Activated CD4-positive, alpha-beta T cell treated with anti-CD3 and anti-CD28 coated beads for 36 hours (primary cell): ENCODE measurements around the gene HELZ2. TPM values are rescaled to one million over a fixed set of nuclear protein-coding genes. Genes with fewer than 3 reads are reported as not detected.
"Not testable (repeated sequence)": the region's sequence is repeated elsewhere in the genome, so short reads cannot be mapped to it uniquely, and the experiment has no call there.

Source experiments
- ATAC-seq: fragments of 200-7000 bp; cut with Tn5 transposase; one replicate; pipeline ENCODE4 v1.10.0; 2021; ENCODE audit warnings: mild to moderate bottlenecking, moderate library complexity
- CTCF ChIA-PET: fragments of 350-600 bp; sonication (Branson Sonifier 250); formaldehyde crosslinking; loops from one replicate; lab custom pipeline; 2021; ENCODE audit warnings: antibody characterized with exemption; lab: Charles Lee
- POLR2A ChIA-PET: fragments of 350-600 bp; sonication (Branson Sonifier 250); formaldehyde crosslinking; loops from one replicate; lab custom pipeline; 2021; ENCODE audit warnings: antibody characterized with exemption, inconsistent platforms; lab: Charles Lee
- DNase-seq: peaks from one replicate; pipeline ENCODE4 v3.0.0-alpha.2; 2020
- H3K27ac Mint-ChIP-seq: one replicate; pipeline ENCODE4 v1.8.0; 2021; ENCODE audit warnings: mixed read lengths
- H3K27me3 Mint-ChIP-seq: one replicate; pipeline ENCODE4 v1.8.0; 2021; ENCODE audit warnings: mixed read lengths
- H3K36me3 Mint-ChIP-seq: one replicate; pipeline ENCODE4 v1.8.0; 2021; ENCODE audit warnings: low read depth, mixed read lengths
- H3K4me1 Mint-ChIP-seq: one replicate; pipeline ENCODE4 v1.8.0; 2021; ENCODE audit warnings: mixed read lengths
- H3K4me3 Mint-ChIP-seq: one replicate; pipeline ENCODE4 v1.8.0; 2021; ENCODE audit warnings: mild to moderate bottlenecking, moderate library complexity, mixed read lengths
- H3K9me3 Mint-ChIP-seq: one replicate; pipeline ENCODE4 v1.8.0; 2021; ENCODE audit warnings: low read depth, mixed read lengths
- intact Hi-C, 2 experiments: fragments of 100-400 bp; cut with DNase I in 1 of 2; cut with micrococcal nuclease in 1 of 2; formaldehyde crosslinking; loops; one replicate each; pipeline versions ENCODE4 v1.14.2 to v1.15.1; 2022 to 2024; cut with DNase I, micrococcal nuclease
- total RNA-seq, 2 experiments: library from RNA; stranded (reverse); gene quantifications; one replicate each; pipeline ENCODE4 v1.2.3, GENCODE V29; 2021

HELZ2 gene
- total RNA-seq, 2 experiments from 2014 or later: 16.1 to 18.7 TPM

GRCh38 chr20:63612276-63612931 is 38.4 kb upstream of the HELZ2 start:
- H3K27me3 Mint-ChIP-seq: no peaks in the 10 kb centered on the region
- no peaks in the 10 kb centered on the region for H3K9me3 Mint-ChIP-seq
- no peak overlapping the region for H3K27ac Mint-ChIP-seq
- H3K36me3 Mint-ChIP-seq: peaks cover 29% of the 10 kb centered on the region
- no peak overlapping the region for H3K4me3 Mint-ChIP-seq
- no peaks in the 10 kb centered on the region for H3K4me1 Mint-ChIP-seq
- POLR2A ChIA-PET: no interaction called here
- no peak for ATAC-seq
- no peak for DNase-seq
- CTCF ChIA-PET: interaction anchor here (0.7 kb wide), 2 partner anchors 9 to 56 kb away, joined by 3 read pairs; no protein-coding TSS in a partner anchor
- intact Hi-C loops: no loop called here

GRCh38 chr20:63611646-63612045 is 37.6 kb upstream of the HELZ2 start:
- no peak overlapping the region for H3K4me3 Mint-ChIP-seq
- intact Hi-C loops: no loop called here
- ChIA-PET CTCF (no interaction called here), POLR2A (no interaction called here)
- H3K4me1 Mint-ChIP-seq: peaks cover 4% of the 10 kb centered on the region
- H3K27ac Mint-ChIP-seq: no peak overlapping the region
- DNase-seq (no peak), ATAC-seq (no peak)
- no peaks in the 10 kb centered on the region for H3K27me3 Mint-ChIP-seq
- no peaks in the 10 kb centered on the region for H3K9me3 Mint-ChIP-seq
- peaks cover 27% of the 10 kb centered on the region for H3K36me3 Mint-ChIP-seq

DNA sequence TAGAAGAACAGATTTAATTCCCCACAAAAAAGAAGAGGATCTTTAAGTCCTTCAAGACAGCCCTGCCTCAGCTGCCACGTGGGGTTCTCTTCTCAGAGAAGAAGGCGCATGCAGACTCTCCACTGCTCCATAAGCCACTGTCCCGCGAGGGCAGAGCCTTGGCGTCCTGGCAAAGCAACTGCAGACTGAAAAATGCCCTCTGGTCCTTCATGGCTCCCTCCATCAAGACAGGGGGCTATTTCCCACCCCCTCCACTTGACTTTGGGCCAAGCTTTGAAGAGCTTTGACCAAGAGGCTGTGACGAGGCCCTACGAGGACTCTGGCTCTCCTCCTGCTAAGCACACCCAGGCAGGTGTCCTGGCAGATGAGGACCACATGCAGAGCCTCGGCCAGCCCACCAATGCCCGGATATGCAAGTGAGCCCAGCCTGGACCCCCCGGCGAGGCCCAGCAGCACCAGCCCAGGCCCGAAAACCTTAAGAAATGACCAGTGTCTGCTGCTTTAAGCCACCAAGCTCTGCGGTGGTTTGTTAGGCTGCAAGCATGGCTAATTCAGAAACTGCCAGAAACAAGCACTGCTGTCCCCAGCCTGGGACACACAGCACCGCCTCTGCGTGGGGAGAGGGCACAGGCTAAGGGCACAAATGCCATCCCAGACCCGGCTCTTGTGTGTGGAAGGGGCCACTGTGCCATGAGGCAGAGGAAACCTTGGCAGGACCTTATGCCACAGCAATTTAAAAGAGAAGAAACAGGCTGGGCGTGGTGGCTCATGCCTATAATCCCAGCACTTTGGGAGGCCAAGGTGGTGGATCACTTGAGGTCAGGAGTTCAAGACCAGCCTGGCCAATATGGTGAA is 36.8 kb upstream of the HELZ2 start:
- H3K9me3 Mint-ChIP-seq: no peaks in the 10 kb centered on the region

GRCh38 chr20:63606686-63607085 is 32.6 kb upstream of the HELZ2 start:
- no peaks in the 10 kb centered on the region for H3K27me3 Mint-ChIP-seq
- H3K4me3 Mint-ChIP-seq: no peak overlapping the region
- ChIA-PET POLR2A (no interaction called here), CTCF (interaction anchor here (0.7 kb wide), 1 partner anchor 8 kb away, joined by 3 read pairs; no protein-coding TSS in a partner anchor)
- intact Hi-C loops: no loop called here
- H3K36me3 Mint-ChIP-seq: peaks cover 20% of the 10 kb centered on the region
- no peak overlapping the region for H3K27ac Mint-ChIP-seq
- ATAC-seq (no peak), DNase-seq (no peak)
- H3K9me3 Mint-ChIP-seq: no peaks in the 10 kb centered on the region
- H3K4me1 Mint-ChIP-seq: peaks cover 7% of the 10 kb centered on the region

More for the DNA sequence above, 36.8 kb upstream of the HELZ2 start:
- intact Hi-C loops: no loop called here
- H3K27ac Mint-ChIP-seq: no peak overlapping the region
- H3K27me3 Mint-ChIP-seq: no peaks in the 10 kb centered on the region
- H3K36me3 Mint-ChIP-seq: peaks cover 24% of the 10 kb centered on the region
- ATAC-seq (no peak), DNase-seq (no peak)
- peaks cover 7% of the 10 kb centered on the region for H3K4me1 Mint-ChIP-seq
- no peak overlapping the region for H3K4me3 Mint-ChIP-seq
- CTCF ChIA-PET: interaction anchor here (0.7 kb wide), 1 partner anchor 720 kb away, joined by 3 read pairs; no protein-coding TSS in a partner anchor
- POLR2A ChIA-PET: interaction anchor here (0.6 to 0.7 kb wide), 2 partner anchors 14 to 1165 kb away, joined by 5 to 9 read pairs; no protein-coding TSS in a partner anchor

GRCh38 chr20:63602321-63602720 is 28.3 kb upstream of the HELZ2 start:
- no peak for DNase-seq
- ChIA-PET POLR2A (no interaction called here), CTCF (no interaction called here)
- no peak overlapping the region for H3K4me3 Mint-ChIP-seq
- H3K4me1 Mint-ChIP-seq: peaks cover 7% of the 10 kb centered on the region
- intact Hi-C loops: no loop called here
- no peak overlapping the region for H3K27ac Mint-ChIP-seq
- H3K27me3 Mint-ChIP-seq: no peaks in the 10 kb centered on the region
- ATAC-seq: no peak
- peaks cover 29% of the 10 kb centered on the region for H3K36me3 Mint-ChIP-seq
- no peaks in the 10 kb centered on the region for H3K9me3 Mint-ChIP-seq

DNA sequence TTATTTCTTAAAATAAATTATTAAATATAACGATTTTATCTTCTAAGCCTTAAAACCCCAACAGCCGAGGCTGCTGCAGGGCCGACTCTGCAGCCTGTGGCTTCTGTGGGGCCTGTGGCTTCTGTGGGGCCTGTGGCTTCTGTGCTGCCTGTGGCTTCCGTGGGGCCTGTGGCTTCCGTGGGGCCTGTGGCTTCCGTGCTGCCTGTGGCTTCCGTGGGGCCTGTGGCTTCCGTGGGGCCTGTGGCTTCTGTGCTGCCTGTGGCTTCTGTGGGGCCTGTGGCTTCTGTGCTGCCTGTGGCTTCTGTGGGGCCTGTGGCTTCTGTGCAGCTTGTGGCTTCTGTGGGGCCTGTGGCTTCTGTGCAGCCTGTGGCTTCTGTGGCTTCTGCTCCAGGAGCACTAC is 27.6 kb upstream of the HELZ2 start:
- peaks cover 30% of the 10 kb centered on the region for H3K36me3 Mint-ChIP-seq
- POLR2A ChIA-PET, CTCF ChIA-PET: not testable (repeated sequence)

GRCh38 chr20:63599396-63600050 is 25.5 kb upstream of the HELZ2 start:
- ChIA-PET POLR2A (no interaction called here), CTCF (no interaction called here)
- H3K36me3 Mint-ChIP-seq: peaks cover 34% of the 10 kb centered on the region
- no peak overlapping the region for H3K4me3 Mint-ChIP-seq
- no peaks in the 10 kb centered on the region for H3K9me3 Mint-ChIP-seq
- no peaks in the 10 kb centered on the region for H3K4me1 Mint-ChIP-seq
- no peak for DNase-seq
- intact Hi-C loops: no loop called here
- no peaks in the 10 kb centered on the region for H3K27me3 Mint-ChIP-seq
- no peak for ATAC-seq
- H3K27ac Mint-ChIP-seq: no peak overlapping the region

More for the DNA sequence above, 27.6 kb upstream of the HELZ2 start:
- H3K9me3 Mint-ChIP-seq, H3K27ac Mint-ChIP-seq, H3K4me1 Mint-ChIP-seq, ATAC-seq, H3K4me3 Mint-ChIP-seq, DNase-seq, H3K27me3 Mint-ChIP-seq, intact Hi-C loops: not testable (repeated sequence)

GRCh38 chr20:63598479-63599395 is 24.7 kb upstream of the HELZ2 start:
- Mint-ChIP-seq H3K27ac (no peak overlapping the region), H3K27me3 (no peaks in the 10 kb centered on the region), H3K9me3 (no peaks in the 10 kb centered on the region), H3K4me1 (no peaks in the 10 kb centered on the region), H3K36me3 (peaks cover 34% of the 10 kb centered on the region), H3K4me3 (no peak overlapping the region)
- intact Hi-C loops: no loop called here
- CTCF ChIA-PET: interaction anchor here (0.6 kb wide), 1 partner anchor 8 kb away, joined by 3 read pairs; no protein-coding TSS in a partner anchor
- no peak for DNase-seq
- POLR2A ChIA-PET: no interaction called here
- ATAC-seq: no peak

DNA sequence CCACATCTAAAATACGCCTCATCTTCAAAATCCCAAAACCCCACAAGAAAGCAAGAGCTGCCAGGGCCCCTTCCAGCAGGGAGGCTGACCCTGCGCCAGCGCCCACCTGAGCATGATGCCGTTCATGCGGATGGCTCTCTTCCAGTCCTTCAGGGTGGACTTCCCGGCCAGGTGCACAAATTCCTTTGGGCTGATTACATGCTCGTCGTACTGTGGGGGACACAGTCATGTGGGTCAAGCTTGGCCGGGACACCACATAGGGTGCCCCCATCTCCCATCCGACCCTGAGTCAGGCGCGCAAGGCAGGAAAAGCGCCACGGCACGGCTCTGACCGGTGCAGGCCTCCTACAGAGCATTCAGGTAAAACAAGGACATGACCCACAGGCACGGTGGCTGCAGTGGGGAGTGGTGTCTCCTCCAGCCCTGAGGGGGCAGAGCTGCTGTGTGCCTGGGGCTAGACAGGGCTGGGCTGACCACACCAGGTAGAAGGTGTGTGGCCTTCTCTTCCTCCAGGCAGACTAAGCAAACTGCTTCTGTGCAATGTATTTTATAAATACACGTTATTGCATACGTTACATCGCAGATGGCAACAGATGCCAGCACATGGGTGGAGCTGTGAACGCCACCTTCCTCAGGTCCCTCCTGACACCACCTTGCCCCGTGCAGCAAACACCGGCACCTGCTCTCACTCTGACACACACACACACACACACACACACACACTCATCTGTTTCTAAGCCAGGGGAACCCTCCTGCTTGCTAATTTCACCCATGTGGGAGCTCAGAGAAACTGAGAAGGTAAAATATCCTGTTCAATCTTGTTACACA is 23.8 kb upstream of the HELZ2 start:
- CTCF ChIA-PET: interaction anchor here (0.6 kb wide), 1 partner anchor 9 kb away, joined by 3 read pairs; no protein-coding TSS in a partner anchor
- ATAC-seq: no peak
- intact Hi-C loops: no loop called here
- no peak for DNase-seq
- no peaks in the 10 kb centered on the region for H3K27me3 Mint-ChIP-seq
- H3K9me3 Mint-ChIP-seq: no peaks in the 10 kb centered on the region
- no peaks in the 10 kb centered on the region for H3K4me1 Mint-ChIP-seq
- peaks cover 37% of the 10 kb centered on the region for H3K36me3 Mint-ChIP-seq
- no peak overlapping the region for H3K27ac Mint-ChIP-seq
- H3K4me3 Mint-ChIP-seq: no peak overlapping the region
- POLR2A ChIA-PET: no interaction called here

DNA sequence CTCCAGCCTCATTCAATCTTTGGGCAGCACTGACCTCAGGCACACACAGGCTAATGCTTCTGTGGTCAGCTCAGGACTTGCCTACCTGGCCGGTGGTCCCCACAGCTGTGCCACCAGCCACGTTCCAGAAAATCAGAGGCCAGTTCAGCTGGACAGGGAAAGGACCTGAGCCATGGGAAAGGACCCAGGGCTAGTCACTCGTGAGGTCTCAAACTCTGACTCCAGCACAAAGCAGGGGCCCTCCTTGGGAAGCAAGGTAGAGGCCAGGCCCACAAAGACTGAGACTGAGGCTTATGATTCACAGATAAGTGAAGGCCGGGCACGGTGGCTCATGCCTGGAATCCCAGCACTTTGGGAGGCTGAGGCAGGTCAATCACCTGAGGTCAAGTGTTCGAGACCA is 22.4 kb upstream of the HELZ2 start:
- no peak overlapping the region for H3K27ac Mint-ChIP-seq
- POLR2A ChIA-PET: no interaction called here
- no peaks in the 10 kb centered on the region for H3K9me3 Mint-ChIP-seq
- intact Hi-C loops: no loop called here
- CTCF ChIA-PET: interaction anchor here (0.8 to 0.9 kb wide), 2 partner anchors 14 to 59 kb away, joined by 3 to 4 read pairs; no protein-coding TSS in a partner anchor
- H3K4me3 Mint-ChIP-seq: no peak overlapping the region
- no peaks in the 10 kb centered on the region for H3K27me3 Mint-ChIP-seq
- peaks cover 26% of the 10 kb centered on the region for H3K36me3 Mint-ChIP-seq
- no peaks in the 10 kb centered on the region for H3K4me1 Mint-ChIP-seq
- no peak for ATAC-seq
- DNase-seq: no peak
